GM21447 (cell line): Measurements from ENCODE around the gene CORO2B.

Experiments used
- ATAC-seq: cut with Tn5 transposase; IDR thresholded peaks from one replicate; pipeline ENCODE4 v1.9.1; 2021; ENCODE audit not compliant: unreplicated experiment

Gene CORO2B

DNA sequence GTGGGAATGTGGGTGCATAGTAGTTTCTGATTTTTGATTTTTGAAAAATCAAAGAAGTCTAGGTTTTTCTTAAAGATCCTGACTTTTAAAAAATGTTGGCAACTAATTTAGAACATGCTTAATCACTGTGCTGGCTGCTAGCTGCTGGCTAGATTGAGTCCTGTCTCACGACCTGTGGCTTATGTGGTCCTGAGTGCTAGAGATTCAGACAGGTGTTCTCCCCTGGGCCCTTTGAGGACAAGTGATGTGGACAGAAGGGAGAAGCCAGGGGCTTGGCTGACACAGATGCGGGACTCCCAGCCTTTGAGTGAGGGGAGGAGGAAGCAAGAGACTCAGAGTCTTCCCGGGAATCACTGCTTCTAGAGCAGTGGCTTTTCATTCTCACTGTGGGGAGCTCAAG lies 47.5 kb downstream of the CORO2B start:
- no peak for ATAC-seq

DNA sequence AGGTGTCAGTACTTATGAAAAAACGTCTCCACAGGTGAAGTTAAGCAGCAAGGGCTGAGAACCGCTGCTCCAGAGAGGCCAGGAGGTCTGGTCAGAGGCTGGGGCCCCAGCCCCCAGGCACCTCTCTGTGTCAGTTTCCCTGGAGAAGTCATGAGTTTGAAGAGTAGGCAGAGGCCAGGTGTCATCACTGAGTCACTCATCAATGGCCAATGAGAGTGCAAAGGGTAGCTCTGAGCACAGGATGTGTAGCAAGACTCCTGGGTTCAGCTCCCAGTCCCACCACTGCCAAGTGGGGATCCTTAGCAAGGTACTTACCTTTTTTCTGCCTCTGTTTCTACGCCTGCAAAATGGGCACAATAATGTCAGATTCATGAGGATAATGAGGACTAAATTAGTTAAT lies 47.9 kb downstream of the CORO2B start:
- ATAC-seq, result no peak

DNA sequence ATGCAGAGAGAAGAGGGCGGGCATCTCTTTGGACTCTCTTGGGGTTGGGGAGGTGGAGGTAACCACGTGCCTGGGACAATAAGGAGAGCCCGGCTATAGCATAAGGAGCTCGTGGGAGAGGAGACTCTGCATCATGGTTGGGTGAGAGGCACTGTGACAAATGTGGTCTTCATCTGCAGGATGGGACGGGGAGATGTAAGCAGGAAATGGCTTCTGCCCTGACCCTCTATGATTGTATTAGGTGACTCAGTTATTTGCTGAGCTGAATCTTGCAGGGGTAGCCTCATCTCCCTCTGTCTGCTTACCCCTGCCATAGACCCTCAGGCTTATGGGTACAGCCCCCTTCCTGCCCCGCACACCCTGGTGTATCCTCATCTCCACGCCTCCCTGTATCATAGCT lies 48.7 kb downstream of the CORO2B start:
- no peak for ATAC-seq

DNA sequence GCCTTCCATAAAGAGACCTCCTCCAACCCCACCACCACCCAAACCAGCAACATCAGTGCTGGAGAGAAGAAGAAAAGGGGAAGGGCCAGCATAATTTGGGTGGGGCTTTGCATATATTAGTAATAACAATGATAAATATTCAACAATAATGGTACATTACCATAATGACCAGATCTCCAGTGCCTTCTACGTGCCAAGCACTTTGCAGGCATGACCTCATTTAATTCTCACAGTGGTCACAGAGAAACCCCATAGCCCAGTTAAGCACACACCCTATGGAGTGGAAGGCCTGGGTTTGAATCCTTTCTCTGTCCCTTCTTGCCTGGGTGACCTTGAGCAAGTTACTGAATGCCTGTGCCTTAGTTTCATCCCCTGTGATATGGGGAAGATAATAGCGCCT lies 49.2 kb downstream of the CORO2B start:
- no peak for ATAC-seq

GRCh38 chr15:68629519-68630210 lies 50.9 kb downstream of the CORO2B start:
- ATAC-seq, result no peak

GRCh38 chr15:68630211-68630555 lies 51.4 kb downstream of the CORO2B start:
- ATAC-seq, result no peak

GRCh38 chr15:68630836-68631235 lies 52.0 kb downstream of the CORO2B start:
- ATAC-seq, result no peak

GRCh38 chr15:68631601-68632051 lies 52.8 kb downstream of the CORO2B start:
- ATAC-seq, result no peak

GRCh38 chr15:68632101-68632500 lies 53.3 kb downstream of the CORO2B start:
- no peak for ATAC-seq

- ATAC-seq, result no peak
Observed at GRCh38 chr15:68633231-68634121, 54.7 kb downstream of the CORO2B start.

- ATAC-seq, result no peak
Observed at GRCh38 chr15:68634122-68634482, 55.3 kb downstream of the CORO2B start.

DNA sequence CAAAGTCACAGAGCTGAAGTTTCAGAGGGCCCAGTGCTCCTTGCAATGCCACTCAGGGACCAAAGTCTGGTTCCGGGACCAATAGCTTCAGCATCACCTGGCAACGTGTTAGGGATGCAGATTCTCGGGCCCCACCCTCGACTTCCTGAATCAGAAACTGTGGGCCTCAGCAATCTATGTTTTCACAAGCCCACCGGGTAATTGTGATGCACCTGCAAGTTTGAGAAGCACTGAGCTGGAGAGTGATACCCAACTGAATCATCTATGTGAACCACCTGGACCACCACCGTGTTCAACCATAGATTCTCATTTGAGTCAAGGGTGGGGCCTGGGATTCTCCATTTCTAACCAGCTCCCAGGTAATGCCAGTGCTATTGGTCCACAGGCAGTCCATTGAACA lies 55.7 kb downstream of the CORO2B start:
- no peak for ATAC-seq

DNA sequence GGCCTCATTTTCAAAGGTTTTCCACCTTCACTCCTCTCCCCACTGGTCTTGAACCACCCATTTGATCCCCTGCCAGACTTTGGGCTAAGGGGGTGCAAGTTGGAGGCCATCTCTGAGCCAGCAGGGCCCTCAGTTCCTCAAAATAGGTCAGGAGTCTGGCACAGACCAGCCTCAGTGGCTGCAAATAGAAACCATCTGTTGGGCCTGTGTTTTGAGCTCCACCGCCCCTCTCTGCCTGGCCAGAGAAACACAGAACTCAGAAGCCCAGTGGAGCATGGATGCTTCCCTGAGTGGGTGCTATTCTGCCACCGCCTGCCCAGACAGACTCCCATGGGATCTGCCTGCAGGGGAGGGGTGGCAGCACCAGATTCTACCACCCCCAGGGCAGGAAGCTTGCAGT lies 56.3 kb downstream of the CORO2B start:
- ATAC-seq, result no peak

GRCh38 chr15:68636256-68636655 lies 57.5 kb downstream of the CORO2B start:
- no peak for ATAC-seq

DNA sequence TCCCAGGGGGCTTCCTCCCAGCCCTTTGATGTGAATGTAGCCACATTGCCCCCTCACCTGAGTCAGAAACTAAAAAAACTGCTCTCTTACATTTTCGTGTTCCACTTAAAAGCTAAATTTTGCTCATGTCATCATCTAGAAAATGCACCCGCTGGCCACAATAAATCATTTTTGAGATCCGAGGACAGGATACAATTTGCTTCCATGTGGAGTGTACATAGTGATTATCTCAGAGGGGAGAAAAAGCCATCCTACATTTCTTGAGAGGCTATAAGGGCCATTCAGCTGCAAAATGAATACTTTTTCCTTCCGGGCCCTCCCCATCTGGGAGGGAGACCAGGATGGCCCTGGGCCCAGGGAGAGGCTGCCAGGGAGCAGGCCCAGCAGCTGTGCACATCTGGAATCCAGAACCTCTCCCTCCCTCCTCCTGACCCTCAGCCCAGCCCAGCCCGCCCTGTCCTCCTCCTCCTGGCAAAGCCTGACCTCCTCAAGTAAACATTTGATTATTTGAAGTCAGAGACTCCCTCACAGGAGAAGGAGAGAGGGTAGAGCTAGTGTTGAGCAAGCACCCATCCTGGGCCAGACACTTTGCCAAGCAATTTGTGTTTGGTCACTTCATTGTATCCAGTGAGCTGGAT lies 59.1 kb downstream of the CORO2B start:
- ATAC-seq, result no peak

DNA sequence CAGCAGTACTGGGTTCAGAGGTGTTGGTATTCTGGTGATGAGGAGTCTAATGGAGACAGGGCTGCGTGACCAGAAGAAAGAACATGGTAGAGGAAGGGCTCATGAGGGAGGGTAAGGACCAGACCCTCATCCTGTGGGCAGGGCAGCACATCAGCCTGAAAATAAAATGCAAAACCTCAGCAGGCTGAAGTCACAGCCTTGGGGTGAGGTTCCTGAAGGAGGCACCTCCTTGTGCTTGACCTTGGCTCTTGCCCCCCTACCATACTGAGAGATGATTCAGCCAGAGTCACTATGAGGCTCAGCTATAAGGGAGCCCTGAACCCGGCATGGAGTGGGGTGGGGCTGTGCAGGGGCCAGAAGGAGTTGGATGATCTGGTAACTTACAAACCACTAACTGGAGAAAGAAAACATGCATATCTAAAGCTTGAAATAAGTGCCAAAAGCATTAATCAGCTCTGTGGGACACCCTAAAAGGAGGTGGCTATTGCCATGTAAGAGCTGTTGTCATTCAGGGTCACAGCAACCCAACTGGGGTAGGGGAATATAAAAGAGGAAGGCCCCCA lies 60.2 kb downstream of the CORO2B start:
- no peak for ATAC-seq

DNA sequence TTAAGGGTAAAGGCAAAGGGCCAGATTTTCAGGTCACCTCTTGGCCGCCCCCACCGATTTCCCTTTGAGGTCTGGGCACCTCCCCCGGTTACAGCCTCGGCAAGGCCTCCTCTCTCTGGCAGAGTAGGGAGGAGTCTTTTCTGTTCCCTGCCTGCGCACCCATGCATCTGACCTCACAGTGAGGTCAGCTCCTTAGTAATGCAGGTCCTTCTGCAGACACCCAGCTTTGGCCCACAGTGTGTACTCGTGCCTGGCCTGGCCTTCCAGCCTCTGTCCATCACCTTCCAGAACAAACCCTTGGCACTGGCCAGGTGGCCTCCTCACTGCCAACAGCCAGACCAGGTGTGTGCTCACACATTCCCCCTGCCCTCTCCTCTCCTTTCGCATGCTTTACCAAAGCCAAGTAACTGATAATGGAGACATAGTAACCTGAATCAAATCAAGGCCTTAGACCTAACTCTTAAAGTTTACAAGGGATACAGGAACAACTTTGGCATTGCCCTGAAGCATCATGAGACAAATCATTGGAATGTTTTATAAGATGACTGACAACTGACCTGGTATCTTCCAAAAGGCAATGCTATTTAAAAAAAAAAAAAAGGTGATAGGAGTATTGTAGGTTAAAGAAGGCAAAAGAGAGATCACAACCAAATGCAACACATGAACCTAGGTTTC lies 61.3 kb downstream of the CORO2B start:
- no peak for ATAC-seq

- ATAC-seq, result no peak
Observed at GRCh38 chr15:68640791-68641331, 62.1 kb downstream of the CORO2B start.

DNA sequence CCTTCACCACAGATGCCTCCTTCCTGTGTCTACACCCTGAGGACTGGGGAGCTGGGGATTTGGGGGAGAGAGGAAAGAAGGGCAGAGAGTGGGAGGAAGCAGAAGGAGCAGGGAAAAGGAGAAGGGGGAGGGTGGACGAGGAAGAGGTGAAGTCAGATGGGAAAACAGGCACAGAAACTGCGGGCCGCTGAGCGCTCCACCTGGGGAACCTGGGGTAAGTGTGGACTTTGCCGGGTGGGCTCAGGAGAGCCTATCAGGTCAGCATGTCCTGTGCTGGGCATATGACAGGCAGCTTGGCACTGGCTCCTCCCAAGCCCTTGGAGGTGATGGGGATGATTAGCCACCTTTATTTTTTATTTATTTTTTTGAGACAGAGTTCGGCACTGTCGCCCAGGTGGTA lies 62.6 kb downstream of the CORO2B start:
- ATAC-seq, result no peak

- no peak for ATAC-seq
Observed at GRCh38 chr15:68642491-68642845, 63.7 kb downstream of the CORO2B start.
